Measurements from ENCODE around the gene RNF149.
"Not testable (repeated sequence)": the region's sequence is repeated elsewhere in the genome, so short reads cannot be mapped to it uniquely, and the experiment has no call there.

The RNF149 gene

DNA sequence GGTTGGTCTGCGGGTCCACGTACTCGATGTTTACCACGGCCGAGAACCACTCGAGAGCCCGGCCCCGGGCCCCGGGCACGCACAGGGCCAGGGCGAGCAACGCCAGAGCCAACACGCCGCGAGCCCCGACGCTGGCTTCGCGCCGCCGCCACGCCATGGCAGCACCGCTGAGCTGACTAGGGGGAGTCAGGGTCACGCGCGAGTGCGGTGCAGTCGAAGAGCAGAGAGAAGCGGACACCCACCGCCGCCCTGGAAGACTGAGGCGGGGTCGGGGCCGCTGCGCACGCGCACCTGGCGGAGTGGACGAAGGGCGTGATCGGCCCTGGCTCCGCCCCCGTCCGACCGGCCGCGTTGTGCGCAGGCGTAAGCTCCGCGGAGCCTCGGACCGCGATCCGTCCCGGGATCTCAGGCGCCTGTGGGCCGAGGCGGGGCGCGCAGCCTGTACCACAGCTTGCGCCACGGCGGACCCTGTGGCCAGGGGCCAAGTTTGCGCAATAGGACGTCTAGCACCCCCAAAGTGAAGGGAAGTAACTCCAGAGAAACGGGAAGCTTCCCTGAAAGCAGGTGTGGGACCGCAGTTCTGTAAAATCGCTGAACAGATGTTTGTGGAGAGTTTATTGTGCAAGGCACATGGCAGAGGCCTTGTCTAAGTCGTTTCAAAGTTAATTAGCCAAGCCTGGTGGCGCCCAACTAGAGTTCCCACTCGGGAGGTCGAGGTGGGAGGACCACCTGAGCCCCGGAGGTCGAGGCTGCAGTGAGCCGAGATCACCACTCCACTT, at the start of gene RNF149:
Gene RNF149, minus strand, starts transcription at position 270 of the 779 bp plus-strand sequence. Its CDS starts 113 bp downstream, at position 157.
- DNase-seq: peak; percentile 97

DNA sequence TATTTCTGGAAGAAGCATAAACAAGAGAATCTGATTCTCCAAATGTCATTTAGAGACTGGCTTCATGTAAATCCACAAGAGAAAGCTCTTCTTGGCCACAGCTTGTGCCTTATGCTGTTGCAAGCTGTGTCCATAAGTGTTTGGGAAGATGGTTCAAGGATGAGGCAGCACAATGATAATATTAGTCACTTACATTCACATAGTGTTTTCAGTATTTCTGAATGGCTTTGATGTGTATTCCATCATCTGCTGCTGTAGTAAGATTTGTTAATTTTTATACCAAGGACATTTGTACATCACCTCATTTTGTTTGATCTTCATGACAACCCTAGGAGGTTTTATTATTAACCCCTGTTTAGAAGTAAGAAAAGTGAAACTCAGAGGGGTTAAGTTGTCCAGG, 48.9 kb upstream of the RNF149 start:
- DNase-seq: no peak

- DNase-seq: no peak
Observed at GRCh38 chr2:101356521-101356920, 48.0 kb upstream of the RNF149 start.

DNA sequence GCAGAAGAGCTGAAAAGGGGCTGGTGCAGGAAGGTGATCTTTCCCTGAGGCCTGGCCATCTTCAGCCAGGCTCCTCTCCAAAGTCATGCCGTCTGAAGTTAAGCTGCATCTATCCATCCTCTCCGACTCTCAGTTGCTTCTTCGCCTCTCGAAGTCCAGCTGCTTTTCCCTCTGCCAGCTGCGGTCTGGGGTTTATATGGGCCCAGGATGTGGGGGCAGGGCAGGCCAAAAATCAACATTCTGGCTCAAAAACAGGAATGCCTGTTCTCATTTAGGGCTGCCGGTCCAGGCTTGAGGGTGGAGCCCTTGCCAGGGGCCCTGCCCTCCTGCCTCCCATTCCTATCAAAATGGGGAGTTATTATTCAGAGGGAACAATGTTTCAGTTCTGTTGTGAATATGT, 47.6 kb upstream of the RNF149 start:
- no peak for DNase-seq

GRCh38 chr2:101355401-101356054, 47.0 kb upstream of the RNF149 start:
- DNase-seq: no peak

GRCh38 chr2:101354420-101355311, 46.2 kb upstream of the RNF149 start:
- no peak for DNase-seq

DNA sequence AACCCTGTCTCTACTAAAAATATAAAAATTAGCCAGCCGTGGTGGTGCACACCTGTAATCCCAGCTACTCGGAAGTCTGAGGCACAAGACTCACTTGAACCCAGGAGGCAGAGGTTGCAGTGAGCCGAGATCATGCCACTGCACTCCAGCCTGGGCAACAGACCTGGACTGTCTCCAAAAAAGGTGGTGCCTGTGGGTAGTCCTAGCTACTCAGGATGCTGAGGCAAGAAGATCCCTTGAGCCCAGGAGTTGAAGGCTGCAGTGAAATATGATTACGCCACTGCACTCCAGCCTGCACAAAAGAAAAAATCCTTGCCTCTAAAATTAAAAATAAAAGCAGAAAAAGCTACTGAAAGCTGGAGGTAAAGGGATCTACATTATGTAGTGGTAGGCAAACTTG, 44.1 kb upstream of the RNF149 start:
- DNase-seq: not testable (repeated sequence)

DNA sequence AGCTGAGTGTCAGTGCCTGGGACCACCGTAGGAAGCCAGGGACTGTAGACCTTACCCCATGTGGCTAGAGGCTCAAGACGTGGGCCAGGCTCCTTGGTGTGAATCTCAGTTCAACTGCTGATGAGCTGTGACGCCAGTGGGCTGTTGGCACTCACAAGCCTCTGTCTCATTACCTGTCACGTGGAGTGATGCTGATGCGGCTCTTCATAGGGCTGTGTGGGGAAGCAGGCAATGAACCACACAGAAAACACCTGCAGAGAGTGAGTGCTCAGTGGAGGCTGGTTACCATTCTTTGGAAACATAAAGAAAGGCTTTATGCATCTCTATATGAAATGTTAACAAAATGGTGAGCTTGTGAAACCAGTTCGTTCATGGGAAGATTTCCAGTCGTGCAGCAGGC, 42.7 kb upstream of the RNF149 start:
- no peak for DNase-seq

- no peak for DNase-seq
Observed at GRCh38 chr2:101349893-101350662, 41.6 kb upstream of the RNF149 start.

DNA sequence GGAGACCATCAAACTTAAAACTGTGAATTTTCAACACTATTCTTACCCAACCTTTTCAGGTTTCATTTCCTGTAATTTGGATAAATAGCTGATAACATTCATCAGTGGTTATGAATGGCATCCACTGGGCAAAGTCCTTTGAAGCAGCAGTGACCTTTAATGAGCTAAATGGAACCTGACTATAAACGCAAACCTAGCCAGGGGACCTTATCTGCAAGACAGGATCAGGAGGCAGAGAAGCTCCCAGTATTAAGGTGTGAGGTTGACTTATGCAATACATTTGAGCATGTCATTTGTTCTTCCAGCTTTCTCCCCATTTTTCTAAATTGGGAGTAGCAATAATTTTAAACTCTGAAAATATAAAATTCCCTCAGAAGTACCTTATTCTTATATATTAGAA, 40.4 kb upstream of the RNF149 start:
- no peak for DNase-seq

- DNase-seq: no peak
Observed at GRCh38 chr2:101346909-101347308, 38.4 kb upstream of the RNF149 start.

DNA sequence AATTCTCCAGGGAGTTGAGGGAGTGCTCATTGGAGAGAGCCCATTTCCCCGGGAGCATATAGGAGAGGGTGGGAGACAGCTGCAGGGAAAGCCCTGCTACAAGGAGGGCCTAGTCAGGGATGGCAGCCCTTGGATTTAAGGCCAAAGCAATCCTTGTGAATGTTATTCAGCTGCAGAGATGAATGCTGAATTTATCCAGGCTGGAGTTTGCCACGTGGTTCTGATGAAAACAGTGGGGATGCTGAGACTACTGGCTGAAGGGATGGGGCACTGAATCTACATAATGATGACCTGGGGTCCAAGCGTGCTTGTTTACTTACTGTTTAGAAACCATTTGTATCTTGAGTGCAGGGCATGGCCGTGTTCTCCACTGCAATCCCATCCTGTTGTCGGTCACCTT, 35.6 kb upstream of the RNF149 start:
- no peak for DNase-seq

DNA sequence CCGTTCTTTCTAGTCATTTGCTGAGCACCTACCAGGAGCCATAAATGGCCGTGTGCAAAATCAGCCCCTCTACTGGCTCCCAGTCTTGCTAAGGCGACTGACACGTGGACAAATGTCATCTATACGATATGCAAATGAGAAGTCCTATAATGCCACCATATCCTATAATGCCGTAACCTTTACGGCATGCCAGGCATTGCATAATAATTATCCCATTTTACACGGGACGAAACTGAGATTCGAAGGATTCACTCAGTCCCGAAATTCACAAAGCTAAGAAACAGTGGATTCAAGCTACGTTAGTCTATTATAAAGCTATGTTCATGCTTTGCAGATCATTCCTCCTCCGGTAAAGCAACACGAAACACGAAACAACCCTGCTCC, 34.1 kb upstream of the RNF149 start:
- DNase-seq: no peak

- peak; percentile 88 for DNase-seq
Observed at GRCh38 chr2:101341901-101342624, 33.6 kb upstream of the RNF149 start.

DNA sequence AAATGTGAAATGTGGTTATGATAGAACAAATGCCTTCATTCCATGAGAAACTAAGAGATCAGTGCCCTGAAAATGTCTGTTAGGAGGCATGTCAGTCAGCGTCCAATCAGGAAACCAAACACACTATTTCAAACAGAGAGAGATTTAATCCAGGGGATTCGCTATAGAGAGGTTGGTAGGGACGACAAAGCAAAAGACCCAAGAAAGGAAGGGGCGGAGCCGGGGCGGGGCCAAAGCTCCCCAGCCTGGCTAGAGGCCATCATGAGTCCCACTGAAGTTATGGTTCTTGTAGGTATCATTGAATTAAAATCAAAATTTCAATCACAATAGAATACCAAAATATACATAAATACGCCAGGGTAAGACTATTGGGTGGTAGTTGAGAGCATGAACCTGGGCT, 32.9 kb upstream of the RNF149 start:
- DNase-seq: no peak

- DNase-seq: no peak
Observed at GRCh38 chr2:101340141-101340551, 31.6 kb upstream of the RNF149 start.

DNA sequence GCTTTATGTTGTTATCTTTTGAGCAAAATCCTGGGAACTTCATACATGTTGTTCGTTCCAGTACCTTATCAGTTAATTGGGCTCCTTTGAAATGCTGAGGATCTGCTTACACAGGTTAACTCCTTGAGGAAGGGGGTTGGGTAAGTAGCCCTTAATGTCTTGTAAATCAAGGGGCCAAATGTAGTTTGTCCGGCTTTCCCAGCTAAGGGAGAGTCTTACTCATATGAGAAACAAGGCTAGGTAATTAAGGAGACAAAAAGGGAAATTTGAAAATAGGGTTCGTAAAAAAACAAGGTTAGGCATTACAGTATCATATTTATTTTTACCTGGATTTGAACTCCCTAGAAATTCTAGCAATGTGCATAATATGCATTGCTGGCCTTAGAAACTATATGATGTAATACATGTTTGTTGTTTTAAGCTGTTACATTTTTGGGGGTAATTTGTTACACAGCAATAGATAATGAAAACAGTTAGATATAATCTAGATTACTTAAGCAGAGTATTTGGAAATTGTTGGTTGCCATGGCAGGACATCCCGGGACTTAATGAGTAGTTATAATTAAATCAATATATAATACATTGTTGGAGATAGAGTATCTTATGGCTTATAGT, 30.9 kb upstream of the RNF149 start:
- no peak for DNase-seq

DNA sequence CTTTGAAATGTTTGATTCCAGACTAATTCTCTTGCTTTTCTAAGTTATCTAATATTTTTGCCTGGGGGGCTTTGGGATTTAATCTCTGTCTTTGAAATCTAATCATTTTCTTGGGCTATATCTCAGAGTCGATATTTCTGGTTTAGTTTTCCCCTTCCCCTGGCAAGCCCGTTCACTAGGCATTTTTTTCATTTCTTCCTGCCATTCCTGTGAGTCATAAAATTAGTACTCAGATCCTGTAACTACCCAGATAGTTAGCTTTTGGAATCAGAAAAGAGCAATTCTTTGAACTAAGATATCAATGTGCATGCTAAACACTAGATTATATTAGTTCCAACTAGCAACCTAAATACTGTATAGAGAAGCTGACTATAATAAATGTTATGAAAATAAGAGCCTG, 29.4 kb upstream of the RNF149 start:
- DNase-seq: no peak

DNA sequence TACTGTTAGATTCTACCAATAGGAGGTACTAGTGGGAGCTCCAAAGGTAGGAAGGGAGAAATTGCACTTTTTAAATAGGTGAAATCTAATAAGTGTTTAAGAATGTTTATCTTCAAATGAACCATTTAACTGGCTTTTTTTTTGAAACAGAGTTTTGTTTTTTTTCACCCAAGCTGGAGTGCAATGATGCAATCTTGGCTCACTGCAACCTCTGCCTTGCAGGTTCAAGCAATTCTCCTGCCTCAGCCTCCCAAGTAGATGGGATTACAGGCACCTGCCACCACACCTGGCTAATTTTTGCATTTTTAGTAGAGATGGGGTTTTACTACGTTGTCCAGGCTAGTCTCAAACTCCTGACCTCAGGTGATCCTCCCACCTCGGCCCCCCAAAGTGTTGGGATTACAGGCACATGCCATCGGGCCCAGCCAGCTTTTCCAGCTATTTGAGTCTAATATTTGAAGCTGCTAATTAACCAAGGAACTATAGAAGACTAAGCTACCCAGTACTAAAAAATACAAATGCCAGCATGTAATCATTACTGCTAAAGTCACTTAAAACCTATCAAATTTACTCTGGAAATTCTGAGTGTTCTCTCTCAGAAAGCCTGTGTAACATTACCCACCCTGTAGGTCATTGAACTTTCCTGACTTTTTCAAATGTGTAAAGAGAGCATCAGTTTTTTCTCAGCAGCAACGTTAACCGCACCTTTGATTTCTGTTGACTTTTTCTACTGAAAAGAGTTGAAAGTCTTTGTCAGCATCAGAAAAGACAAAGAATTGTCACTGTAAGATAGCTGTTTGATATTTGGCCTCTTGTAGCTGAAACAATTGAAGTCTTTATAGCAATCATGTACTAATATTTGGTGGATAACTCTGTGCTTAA, 24.6 kb upstream of the RNF149 start:
- DNase-seq: no peak

GRCh38 chr2:101331202-101331601, 22.7 kb upstream of the RNF149 start:
- DNase-seq: no peak
